ENCODE measurements around the gene OSBPL2.

- TF ChIP-seq CTCF (conservative IDR thresholded peaks at IDR 0.05; ENCODE audit: low read length) (no peak), EZH2phosphoT487 (IDR thresholded peaks at IDR 0.05; ENCODE audit: borderline replicate concordance, low read depth, low read length) (no peak)
These were observed 92.4 kb downstream of the OSBPL2 start for GRCh38 chr20:62330576-62331317.

All from OCI-LY7 (cell line).